ENCODE results near the gene S100B. TPM values are rescaled to one million over a fixed set of nuclear protein-coding genes. Genes with fewer than 3 reads are reported as not detected.
A peak's percentile ranks its signal among the peaks of the same experiment; 100 is the strongest.

S100B gene
- total and polyA plus RNA-seq, 9 of the 15 experiments (the other 6 are each of a cell fraction or from before 2014, with no cell fraction given): not detected

DNA sequence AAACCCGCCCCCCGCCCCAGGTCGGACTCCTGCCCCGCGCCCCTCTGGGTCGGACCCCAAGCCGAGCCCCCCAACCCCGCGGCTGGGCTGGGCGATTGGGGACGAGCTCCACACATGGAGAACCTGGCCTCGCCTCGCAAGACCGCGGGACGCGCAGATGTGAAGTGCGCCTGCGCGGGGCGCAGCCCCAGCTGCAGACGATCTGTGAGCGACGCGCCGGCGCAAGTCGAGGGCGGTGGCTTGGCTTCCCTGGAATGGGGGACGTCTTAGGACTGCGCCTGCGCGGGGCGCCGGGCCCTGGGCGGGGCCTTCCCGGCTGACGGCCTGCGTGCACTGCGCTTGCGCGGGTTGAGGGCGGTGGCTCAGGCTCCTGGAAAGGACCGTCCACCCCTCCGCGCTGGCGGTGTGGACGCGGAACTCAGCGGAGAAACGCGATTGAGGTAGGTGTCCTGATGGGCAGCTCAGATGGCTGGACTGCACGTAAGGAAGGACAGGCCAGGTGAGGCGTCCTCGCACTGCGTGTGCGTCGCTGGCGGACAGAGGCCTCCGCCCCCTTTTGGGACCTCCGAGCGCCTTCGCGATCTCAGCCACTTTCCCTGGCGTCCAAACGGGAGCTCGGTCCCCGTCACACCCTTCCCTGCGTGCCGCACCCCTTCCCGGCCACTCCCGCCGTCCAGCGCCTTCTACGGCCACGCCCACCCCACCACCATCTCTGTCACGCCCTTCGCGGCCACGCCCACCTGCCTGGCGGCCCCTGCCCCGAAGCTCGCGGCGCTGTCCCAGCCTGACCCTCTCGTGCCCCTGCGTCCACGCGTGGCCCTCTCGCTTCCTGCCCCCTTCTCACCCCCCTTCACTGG, 30.7 kb upstream of the S100B start, which contains the start of gene PRMT2 (continued):
- TF ChIP-seq ZNF644 (tag; IDR thresholded peaks at IDR 0.05; ENCODE audit: low read depth) (no peak), SAFB2 (IDR thresholded peaks at IDR 0.05; ENCODE audit: borderline replicate concordance, low read depth, low read length, severe bottlenecking) (no peak), CREB1 (IDR thresholded peaks at IDR 0.05) (peak; percentile 34), CREB1 (CRISPR knock-in tag; IDR thresholded peaks at IDR 0.05) (peak; percentile 50), KDM5B (IDR thresholded peaks at IDR 0.05; ENCODE audit: insufficient replicate concordance, low read depth, low read length) (peak; percentile 91), SMARCA5 (IDR thresholded peaks at IDR 0.05) (peak; percentile 85), SP1 (CRISPR knock-in tag; IDR thresholded peaks at IDR 0.05) (peak; percentile 99), POLR2A (conservative IDR thresholded peaks at IDR 0.05) (peak; percentile 94), PCBP2 (IDR thresholded peaks at IDR 0.05; ENCODE audit: low read depth, low read length, poor library complexity, severe bottlenecking) (no peak), ZNF57 (CRISPR knock-in tag; IDR thresholded peaks at IDR 0.05) (no peak), ARID1B (IDR thresholded peaks at IDR 0.05) (peak; percentile 67), CTBP1 (IDR thresholded peaks at IDR 0.05; ENCODE audit: borderline replicate concordance) (peak; percentile 97), CHD2 (IDR thresholded peaks at IDR 0.05; ENCODE audit: low read depth, low read length) (0 out of 2 replicates have a peak, but pooled peaks have one; percentile 10), EWSR1 (IDR thresholded peaks at IDR 0.05; ENCODE audit: borderline replicate concordance, low read depth, partially characterized antibody) (no peak)
- TF ChIP-seq, protein P1, sequence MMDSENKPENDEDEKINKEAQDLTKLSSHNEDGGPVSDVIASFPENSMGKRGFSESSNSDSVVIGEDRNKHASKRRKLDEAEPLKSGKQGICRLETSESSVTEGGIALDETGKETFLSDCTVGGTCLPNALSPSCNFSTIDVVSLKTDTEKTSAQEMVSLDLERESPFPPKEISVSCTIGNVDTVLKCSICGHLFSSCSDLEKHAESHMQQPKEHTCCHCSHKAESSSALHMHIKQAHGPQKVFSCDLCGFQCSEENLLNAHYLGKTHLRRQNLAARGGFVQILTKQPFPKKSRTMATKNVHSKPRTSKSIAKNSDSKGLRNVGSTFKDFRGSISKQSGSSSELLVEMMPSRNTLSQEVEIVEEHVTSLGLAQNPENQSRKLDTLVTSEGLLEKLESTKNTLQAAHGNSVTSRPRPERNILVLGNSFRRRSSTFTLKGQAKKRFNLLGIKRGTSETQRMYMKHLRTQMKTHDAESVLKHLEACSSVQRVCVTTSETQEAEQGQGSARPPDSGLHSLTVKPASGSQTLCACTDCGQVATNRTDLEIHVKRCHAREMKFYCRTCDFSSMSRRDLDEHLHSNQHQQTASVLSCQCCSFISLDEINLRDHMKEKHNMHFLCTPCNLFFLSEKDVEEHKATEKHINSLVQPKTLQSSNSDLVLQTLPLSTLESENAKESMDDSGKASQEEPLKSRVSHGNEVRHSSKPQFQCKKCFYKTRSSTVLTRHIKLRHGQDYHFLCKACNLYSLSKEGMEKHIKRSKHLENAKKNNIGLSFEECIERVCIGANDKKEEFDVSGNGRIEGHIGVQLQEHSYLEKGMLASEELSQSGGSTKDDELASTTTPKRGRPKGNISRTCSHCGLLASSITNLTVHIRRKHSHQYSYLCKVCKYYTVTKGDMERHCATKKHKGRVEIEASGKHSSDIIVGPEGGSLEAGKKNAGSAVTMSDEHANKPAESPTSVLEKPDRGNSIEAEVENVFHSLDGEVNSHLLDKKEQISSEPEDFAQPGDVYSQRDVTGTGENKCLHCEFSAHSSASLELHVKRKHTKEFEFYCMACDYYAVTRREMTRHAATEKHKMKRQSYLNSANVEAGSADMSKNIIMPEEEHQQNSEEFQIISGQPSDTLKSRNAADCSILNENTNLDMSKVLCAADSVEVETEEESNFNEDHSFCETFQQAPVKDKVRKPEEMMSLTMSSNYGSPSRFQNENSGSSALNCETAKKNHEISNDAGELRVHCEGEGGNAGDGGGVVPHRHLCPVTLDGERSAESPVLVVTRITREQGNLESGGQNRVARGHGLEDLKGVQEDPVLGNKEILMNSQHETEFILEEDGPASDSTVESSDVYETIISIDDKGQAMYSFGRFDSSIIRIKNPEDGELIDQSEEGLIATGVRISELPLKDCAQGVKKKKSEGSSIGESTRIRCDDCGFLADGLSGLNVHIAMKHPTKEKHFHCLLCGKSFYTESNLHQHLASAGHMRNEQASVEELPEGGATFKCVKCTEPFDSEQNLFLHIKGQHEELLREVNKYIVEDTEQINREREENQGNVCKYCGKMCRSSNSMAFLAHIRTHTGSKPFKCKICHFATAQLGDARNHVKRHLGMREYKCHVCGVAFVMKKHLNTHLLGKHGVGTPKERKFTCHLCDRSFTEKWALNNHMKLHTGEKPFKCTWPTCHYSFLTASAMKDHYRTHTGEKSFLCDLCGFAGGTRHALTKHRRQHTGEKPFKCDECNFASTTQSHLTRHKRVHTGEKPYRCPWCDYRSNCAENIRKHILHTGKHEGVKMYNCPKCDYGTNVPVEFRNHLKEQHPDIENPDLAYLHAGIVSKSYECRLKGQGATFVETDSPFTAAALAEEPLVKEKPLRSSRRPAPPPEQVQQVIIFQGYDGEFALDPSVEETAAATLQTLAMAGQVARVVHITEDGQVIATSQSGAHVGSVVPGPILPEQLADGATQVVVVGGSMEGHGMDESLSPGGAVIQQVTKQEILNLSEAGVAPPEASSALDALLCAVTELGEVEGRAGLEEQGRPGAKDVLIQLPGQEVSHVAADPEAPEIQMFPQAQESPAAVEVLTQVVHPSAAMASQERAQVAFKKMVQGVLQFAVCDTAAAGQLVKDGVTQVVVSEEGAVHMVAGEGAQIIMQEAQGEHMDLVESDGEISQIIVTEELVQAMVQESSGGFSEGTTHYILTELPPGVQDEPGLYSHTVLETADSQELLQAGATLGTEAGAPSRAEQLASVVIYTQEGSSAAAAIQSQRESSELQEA (IDR thresholded peaks at IDR 0.05; ENCODE audit: low read depth): no peak
- TF ChIP-seq, protein P2, sequence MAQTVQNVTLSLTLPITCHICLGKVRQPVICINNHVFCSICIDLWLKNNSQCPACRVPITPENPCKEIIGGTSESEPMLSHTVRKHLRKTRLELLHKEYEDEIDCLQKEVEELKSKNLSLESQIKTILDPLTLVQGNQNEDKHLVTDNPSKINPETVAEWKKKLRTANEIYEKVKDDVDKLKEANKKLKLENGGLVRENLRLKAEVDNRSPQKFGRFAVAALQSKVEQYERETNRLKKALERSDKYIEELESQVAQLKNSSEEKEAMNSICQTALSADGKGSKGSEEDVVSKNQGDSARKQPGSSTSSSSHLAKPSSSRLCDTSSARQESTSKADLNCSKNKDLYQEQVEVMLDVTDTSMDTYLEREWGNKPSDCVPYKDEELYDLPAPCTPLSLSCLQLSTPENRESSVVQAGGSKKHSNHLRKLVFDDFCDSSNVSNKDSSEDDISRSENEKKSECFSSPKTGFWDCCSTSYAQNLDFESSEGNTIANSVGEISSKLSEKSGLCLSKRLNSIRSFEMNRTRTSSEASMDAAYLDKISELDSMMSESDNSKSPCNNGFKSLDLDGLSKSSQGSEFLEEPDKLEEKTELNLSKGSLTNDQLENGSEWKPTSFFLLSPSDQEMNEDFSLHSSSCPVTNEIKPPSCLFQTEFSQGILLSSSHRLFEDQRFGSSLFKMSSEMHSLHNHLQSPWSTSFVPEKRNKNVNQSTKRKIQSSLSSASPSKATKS (CRISPR knock-in tag; IDR thresholded peaks at IDR 0.05): no peak
- TF ChIP-seq, protein P3, sequence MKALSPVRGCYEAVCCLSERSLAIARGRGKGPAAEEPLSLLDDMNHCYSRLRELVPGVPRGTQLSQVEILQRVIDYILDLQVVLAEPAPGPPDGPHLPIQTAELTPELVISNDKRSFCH (CRISPR knock-in tag; IDR thresholded peaks at IDR 0.05): no peak
- TF ChIP-seq, protein P3 (tag; IDR thresholded peaks at IDR 0.05): peak; percentile 87

Data from K562 (cell line).